Cardiac septum (tissue), 1 donor: Measurements from ENCODE around the gene MLEC. TPM values are rescaled to one million over a fixed set of nuclear protein-coding genes. Genes with fewer than 3 reads are reported as not detected.

ENCODE experiments used
- DNase-seq: peaks from one replicate; pipeline ENCODE4 v3.0.0-alpha.2; 2020; ENCODE audit warnings: low spot score
- intact Hi-C: fragments of 100-400 bp; cut with DNase I; formaldehyde crosslinking; loops from one replicate; pipeline ENCODE4 v1.14.0; 2022
- total RNA-seq: library from RNA; stranded (reverse); fragmentation: NEBNext Ultra II Directional; extraction: Animal tissue kit (Norgen Biotek cat#: 25700); gene quantifications from one replicate; pipeline ENCODE4 v1.2.1, GENCODE V29; 2021
- donor health status: DM: no; HTN: no; CAD: no.

Gene MLEC
- total RNA-seq, 1 donor from 2014 or later = 103 TPM

DNA sequence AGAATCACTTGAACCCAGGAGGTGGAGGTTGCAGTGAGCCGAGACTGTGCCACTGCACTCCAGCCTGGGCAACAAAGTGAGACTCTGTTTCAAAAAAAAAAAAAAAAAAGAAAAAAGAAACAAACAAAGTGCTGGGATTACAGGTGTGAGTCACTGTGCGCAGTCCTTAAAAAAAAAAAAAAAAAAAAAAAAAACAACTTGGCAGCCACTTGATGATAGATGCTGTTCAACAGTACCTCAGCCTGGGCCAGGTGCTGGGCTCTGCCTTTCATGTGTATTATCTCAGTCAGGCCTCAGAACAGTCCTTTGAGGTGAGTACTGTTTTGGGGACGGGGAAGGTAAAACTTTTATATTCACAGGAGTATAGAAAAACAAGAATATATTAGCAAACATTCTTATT, 48.2 kb downstream of the MLEC start:
- intact Hi-C loops = no loop called here
- peak; percentile 19 for DNase-seq

DNA sequence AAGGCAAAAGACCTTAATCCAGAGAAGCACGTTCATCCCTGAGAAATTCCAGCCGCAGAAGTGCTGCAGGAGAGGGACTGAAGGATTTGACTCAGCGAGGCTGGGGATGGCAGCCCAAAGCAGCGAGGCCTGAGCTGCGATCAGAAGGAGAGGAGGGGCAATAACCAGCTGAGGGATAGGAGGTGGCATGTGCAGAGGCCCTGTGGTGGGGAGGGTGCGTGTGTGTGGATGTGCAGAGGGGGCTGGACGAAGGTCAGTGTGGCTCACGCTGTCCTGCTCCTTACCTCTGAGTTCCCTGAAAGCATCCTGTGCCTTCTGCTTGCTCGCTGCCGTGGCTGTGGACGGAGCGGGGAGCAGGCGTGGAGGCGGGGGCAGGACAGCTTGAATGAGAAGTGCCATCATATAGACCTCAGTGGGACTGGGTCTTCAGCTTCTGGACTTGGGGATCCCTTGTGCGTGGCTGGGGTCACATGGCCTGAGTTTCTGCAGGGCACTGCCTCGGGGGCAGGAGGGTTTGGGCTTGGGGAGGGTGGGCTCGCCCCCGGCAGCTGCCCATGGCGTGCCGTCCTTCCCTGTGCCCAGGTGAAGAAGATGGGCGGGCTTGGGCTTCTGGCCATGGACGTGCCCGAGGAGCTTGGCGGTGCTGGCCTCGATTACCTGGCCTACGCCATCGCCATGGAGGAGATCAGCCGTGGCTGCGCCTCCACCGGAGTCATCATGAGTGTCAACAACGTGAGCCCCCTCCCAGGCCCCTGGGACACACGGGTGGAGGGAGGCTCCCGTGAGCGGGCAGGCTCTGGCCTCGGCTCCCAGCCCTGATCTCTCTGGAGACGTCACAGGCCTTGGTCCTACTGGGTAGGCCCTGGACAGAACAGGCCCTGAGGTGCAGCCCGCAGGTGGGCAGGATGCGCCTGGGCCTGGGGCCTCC, 49.7 kb downstream of the MLEC start:
- intact Hi-C loops = no loop called here
- DNase-seq = peak; percentile 73

DNA sequence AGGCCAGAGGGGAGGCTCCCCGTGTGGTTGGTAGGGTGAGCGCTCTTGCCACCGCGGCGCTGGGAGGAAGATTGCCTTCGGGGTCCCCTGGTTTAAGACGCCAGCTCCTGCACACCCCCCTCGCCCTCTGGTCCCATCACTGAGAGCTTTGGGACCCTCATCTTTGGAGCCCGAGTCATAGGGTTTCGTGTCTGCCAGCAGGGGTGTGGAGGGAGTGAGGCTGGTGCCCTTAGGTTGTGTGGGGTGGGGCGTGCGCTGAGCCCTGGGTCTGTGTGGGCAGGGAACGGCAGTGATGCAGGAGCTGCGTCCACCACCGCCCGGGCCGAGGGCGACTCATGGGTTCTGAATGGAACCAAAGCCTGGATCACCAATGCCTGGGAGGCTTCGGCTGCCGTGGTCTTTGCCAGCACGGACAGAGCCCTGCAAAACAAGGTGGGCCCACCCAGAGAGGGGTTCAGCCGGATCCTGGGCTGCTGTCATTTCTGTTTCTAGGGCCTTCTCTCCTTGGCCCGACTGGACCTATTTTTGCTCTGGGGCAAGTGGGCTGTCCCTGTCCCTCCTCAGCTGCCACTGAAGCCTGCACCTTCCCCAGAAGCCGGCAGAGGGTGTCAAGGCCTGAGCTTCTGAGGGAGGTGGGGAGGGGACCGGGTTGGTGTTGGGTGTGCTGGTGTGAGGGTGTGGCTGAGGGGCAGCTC, 50.8 kb downstream of the MLEC start:
- intact Hi-C loops = no loop called here
- DNase-seq = peak; percentile 67

DNA sequence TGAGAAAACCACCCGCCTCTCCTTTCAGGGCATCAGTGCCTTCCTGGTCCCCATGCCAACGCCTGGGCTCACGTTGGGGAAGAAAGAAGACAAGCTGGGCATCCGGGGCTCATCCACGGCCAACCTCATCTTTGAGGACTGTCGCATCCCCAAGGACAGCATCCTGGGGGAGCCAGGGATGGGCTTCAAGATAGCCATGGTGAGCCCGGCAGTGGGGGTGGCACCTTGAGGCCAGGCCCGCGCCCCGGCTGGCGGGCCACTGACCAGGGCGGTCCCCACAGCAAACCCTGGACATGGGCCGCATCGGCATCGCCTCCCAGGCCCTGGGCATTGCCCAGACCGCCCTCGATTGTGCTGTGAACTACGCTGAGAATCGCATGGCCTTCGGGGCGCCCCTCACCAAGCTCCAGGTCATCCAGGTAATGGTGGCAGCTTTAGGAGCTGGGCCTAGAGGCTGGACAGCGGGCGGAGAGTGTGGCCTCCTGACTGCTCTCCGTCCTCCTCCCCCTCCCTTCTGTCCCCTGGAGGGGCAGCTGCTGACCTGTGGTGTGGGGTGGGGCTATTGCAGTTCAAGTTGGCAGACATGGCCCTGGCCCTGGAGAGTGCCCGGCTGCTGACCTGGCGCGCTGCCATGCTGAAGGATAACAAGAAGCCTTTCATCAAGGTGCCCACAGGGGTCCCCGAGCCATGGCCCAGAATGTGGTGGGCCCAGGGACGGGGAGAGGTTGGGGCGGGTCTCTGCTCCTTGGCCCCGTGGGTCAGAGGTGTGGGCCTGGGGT, 51.5 kb downstream of the MLEC start:
- intact Hi-C loops = no loop called here
- no peak for DNase-seq

DNA sequence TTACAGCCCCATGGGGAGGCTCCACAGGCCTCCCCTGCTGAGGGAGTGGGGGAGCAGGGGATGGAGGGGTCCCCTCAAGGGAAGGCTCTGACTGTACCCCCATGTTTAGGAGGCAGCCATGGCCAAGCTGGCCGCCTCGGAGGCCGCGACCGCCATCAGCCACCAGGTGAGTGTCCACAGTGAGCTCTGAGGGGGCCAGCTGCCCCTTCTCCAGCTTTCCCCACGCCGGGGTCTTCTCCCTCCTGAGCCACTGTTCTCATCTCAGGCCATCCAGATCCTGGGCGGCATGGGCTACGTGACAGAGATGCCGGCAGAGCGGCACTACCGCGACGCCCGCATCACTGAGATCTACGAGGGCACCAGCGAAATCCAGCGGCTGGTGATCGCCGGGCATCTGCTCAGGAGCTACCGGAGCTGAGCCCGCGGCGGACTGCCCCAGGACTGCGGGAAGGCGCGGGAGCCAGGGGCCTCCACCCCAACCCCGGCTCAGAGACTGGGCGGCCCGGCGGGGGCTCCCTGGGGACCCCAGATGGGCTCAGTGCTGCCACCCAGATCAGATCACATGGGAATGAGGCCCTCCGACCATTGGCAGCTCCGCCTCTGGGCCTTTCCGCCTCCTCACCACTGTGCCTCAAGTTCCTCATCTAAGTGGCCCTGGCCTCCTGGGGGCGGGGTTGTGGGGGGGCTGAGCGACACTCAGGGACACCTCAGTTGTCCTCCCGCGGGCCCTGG, 52.2 kb downstream of the MLEC start:
- DNase-seq = no peak
- intact Hi-C loops = no loop called here

DNA sequence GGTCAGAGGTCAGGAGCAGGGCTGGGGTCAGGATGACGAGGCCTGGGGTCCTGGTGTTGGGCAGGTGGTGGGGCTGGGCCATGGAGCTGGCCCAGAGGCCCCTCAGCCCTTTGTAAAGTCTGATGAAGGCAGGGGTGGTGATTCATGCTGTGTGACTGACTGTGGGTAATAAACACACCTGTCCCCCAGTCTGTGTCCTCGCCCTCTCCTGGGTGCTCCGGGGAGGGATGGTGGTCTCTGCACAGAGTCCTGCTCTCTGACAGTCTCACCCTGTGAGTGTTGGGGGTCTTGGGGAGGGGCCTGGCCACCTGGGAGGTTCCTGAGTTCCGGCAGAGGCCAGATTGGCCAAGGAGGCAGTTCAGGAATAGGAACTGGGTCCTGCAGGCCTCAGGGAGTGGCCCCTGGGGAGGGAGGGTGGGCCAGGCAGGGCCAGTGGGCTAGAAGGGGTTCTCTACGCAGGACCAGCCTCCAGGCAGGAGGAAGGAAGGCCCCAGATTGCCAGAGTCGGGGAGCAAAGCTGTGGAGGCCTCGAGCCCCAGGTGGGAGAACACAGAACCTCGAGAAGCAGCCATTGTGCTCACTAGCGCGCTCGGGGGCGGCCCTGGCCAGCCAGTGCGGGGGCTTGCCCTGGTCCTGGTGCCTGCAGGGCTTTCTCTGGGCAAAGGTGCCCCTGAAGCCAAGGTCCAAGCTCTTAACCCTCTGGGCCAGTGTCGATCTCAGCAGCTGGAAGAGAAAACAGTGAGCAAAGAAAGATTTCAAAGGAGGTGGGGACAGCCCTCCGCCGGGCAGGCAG, 53.1 kb downstream of the MLEC start:
- intact Hi-C loops = no loop called here
- peak; percentile 36 for DNase-seq

DNA sequence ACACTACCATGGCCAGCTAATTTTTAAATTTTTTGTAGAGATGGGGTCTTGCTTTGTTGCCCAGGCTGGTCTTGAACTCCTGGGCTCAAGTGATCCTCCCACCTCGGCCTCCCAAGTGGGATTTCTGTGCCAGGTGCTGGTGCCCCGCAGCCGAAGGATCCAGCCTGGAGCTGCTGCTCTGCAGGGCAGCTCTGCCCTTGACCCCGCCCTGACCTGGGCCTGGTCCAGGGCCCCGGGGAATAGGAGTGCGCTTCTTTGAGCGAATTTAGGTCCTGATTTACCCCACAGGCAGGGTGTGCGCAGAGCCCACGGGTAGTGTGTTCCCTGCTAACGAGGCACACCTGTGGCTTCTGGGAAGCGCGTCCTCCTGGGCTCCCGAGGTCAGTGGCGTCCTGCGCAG, 53.9 kb downstream of the MLEC start:
- intact Hi-C loops = no loop called here
- DNase-seq = no peak

DNA sequence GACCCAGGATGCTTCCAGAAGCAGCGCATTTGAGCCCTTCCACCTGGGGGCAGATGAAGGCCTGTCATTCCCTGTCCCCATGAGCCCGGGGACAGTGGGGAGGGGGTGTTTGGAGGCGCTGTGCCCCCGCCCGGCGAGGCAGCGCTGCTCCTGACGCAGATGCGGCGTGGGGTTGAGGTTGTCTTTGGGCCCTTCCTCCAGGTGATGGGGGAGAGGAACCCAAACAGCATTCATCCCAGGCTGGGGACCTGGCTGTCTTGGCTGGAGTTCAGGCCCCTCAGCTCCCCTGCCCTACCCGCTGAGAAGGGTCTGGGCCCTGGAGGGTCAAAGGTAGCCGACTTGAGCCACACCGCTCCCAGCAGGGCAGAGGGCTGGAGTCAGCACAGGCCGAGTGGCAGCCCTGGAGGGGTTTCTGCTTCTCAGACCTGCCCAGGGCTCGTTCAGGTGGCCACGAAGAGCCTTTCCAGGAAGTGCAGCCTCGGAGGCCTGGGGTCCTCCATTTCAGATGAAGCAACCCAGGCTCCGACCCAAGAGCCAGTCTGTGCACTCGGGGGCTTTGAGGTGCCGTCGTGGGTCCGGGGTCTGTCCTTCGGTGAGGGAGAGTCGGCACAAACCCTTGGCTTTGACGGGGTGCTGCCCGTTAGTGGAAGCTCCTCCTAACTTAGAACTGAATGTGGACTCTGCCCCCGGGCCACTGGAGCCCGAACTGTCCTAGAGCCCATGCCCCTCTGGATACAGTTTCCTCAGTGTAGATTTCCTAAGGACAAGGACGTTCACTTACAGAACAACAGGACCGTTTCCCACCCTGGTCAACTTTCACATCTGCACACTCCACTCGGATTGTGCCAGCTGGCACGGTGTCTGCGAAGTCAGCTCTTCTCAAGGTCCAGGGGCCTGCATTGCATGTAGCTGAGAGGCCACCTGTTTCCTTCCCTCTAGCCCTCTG, 54.8 kb downstream of the MLEC start:
- intact Hi-C loops = no loop called here
- DNase-seq = no peak

DNA sequence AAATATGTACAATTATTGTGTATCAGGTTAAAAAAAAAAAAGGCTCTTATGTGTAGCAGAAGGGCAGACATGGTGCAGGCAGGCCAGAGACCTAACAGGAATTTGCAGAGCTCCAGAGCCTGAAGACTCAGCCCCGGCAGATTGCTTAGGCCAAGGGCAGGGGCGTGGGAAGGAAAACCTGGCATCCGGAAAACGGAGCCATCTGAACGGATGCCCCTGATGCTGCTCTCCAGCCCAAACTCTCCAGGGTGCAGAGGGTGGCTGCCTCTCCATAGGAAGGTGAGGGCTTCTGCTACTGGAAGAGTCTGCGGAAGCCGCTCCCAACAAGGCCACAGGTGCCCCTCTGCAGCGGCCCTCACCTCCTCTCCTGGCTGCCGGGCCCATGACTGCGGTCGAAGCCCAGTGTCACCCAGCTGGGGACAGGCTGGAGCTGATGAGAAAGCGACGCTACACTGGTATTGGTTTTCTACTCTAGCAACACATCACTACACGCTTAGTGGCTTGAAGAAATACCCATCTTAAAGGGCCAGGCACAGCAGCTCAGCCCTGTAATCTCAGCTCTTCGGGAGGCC, 58.1 kb downstream of the MLEC start:
- intact Hi-C loops = no loop called here
- DNase-seq = no peak

DNA sequence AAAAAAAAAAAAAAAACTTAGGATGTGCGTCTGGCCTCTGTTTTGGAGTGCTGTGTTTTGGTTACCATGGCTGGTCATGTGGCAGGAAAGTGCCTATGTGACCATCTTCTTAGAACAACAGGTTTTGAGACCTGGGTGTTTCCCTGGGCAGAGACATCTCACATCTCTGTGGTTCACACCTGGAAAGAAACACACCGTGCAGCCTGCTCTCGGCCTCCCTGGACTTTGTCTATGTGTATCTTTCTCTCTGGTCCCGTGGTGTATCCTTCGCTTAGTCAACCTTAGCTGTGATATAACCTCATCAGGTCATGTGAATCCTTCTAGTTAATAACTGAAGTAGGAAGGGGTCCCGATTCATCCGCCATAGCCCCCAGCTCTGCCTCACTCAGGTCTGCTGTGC, 61.3 kb downstream of the MLEC start:
- no peak for DNase-seq
- intact Hi-C loops = no loop called here

DNA sequence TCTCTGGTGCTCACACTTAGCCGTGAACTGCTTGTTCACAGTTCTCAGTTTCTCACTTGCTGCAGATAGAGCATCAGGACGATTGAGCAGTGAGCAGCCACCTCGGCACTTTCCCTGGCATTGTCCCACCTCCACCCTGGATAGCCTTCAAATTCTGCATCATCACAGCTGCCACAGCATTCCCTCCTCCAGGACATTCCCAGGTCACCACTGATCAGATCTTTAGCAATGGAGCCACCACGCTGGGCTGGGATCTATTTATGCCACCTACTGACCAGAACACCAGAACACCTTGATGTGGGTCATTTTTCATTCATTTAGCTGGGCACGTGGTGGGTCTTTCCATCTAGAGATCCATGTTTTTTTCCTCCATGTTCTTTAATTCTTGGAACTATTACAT, 62.3 kb downstream of the MLEC start:
- no peak for DNase-seq
- intact Hi-C loops = no loop called here

DNA sequence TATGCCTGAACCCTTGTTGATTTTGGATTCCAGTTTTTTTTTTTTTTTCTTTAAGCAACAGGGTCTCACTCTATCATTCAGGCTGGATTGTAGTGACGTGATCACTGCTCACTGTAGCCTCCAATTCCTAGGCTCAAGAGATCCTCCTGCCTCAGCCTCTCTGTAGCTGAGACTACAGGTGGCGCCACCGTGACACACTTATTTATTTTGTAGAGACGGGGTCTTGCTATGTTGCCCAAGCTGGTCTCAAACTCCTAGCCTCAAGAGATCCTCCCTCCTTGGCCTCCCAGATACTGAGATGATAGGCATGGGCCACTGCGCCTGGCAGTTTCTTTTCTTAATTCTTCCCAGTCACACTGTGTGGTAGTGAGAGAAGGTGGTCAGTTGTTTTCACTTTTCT, 63.9 kb downstream of the MLEC start:
- no peak for DNase-seq
- intact Hi-C loops = no loop called here

DNA sequence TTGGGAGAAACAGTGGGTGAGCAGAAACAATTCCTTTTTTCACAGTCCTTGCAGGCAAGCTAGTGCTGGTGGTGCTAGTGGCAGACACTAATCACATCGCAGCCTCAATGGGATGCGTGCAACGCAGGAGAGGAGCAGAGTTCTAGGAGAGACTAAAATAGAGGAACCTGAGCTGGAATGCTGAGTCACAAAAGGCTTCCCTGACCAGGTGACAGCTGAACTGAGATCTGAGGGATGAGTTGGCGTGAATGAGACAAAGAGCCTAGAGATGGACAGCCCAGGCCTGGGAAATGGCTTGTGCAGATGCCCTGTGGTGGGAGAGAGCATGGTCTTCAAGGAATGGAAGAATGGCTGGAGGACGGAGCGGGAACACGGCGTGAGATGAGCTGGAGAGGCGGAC, 64.4 kb downstream of the MLEC start:
- intact Hi-C loops = no loop called here
- no peak for DNase-seq

Other genes with a start within 250 kb of the MLEC start
- 232 TPM for gene COX6A1, start 249.0 kb upstream of the MLEC start, total RNA-seq
- gene TRIAP1, start 240.8 kb upstream of the MLEC start, total RNA-seq = 11.9 TPM
- 12.9 TPM for gene GATC, start 240.7 kb upstream of the MLEC start, total RNA-seq
- 38.6 TPM for gene SRSF9, start 217.4 kb upstream of the MLEC start, total RNA-seq
- gene DYNLL1, start 191.0 kb upstream of the MLEC start, total RNA-seq = 243 TPM
- gene COQ5, start 158.0 kb upstream of the MLEC start, total RNA-seq = 31.8 TPM
- gene RNF10, start 152.8 kb upstream of the MLEC start, total RNA-seq = 249 TPM
- gene POP5, start 105.7 kb upstream of the MLEC start, total RNA-seq = 36.5 TPM
- gene CABP1, start 46.5 kb upstream of the MLEC start, total RNA-seq = 2.8 TPM
- gene UNC119B, start 23.3 kb downstream of the MLEC start, total RNA-seq = 10.9 TPM
- 58.4 TPM for gene ACADS, start 38.7 kb downstream of the MLEC start, total RNA-seq
- 32.2 TPM for gene SPPL3, start 217.2 kb downstream of the MLEC start, total RNA-seq